Neural cell (in vitro differentiated cells): Measurements from ENCODE around the gene ANGPTL3. TPM values are rescaled to one million over a fixed set of nuclear protein-coding genes. Genes with fewer than 3 reads are reported as not detected.

Experiments used
- H2AFZ ChIP-seq: fragments of 200-600, 300-800 bp; sonication (generic), shearing (Covaris generic); 2 replicates; pipeline ENCODE4 v1.6.0; 2014; ENCODE audit warnings: low read depth, mild to moderate bottlenecking, antibody characterized with exemption, low read length, moderate library complexity
- H3F3A ChIP-seq: fragments of 200-600 bp; shearing (Covaris generic); 2 replicates; pipeline ENCODE4 v1.6.1; 2016; ENCODE audit warnings: mild to moderate bottlenecking, moderate library complexity, mixed read lengths, antibody characterized with exemption, low read length; ENCODE audit not compliant: insufficient read depth, poor library complexity, severe bottlenecking
- H3K27ac ChIP-seq: fragments of 200-600, 300-800 bp; sonication (generic), shearing (Covaris generic); 2 replicates; pipeline ENCODE4 v1.5.1; 2014; ENCODE audit warnings: mild to moderate bottlenecking, low read length, moderate library complexity
- H3K27me3 ChIP-seq: fragments of 300-800, 200-600 bp; sonication (generic), shearing (Covaris generic); 2 replicates; pipeline ENCODE4 v1.6.0; 2014; ENCODE audit warnings: mild to moderate bottlenecking, low read depth, low read length, moderate library complexity; ENCODE audit not compliant: insufficient read depth
- H3K36me3 ChIP-seq: fragments of 300-800, 200-600 bp; sonication (generic), shearing (Covaris generic); 2 replicates; pipeline ENCODE4 v1.5.1; 2014; ENCODE audit warnings: mild to moderate bottlenecking, antibody characterized with exemption, low read length, moderate library complexity; ENCODE audit not compliant: insufficient read depth
- H3K4me2 ChIP-seq: fragments of 300-800, 200-600 bp; sonication (generic), shearing (Covaris generic); 2 replicates; pipeline ENCODE4 v1.6.0; 2014; ENCODE audit warnings: mild to moderate bottlenecking, low read length
- H3K4me3 ChIP-seq: fragments of 300-800, 200-600 bp; sonication (generic), shearing (Covaris generic); 2 replicates; pipeline ENCODE4 v1.5.1; 2014; ENCODE audit warnings: mild to moderate bottlenecking, low read length, moderate library complexity
- H3K79me2 ChIP-seq: fragments of 200-600 bp; shearing (Covaris generic); replicated peaks from 2 replicates; pipeline ENCODE4 v1.6.0; 2014; ENCODE audit warnings: mild to moderate bottlenecking, low read length, moderate library complexity; ENCODE audit not compliant: insufficient read depth
- H3K9ac ChIP-seq: fragments of 300-800, 200-600 bp; sonication (generic), shearing (Covaris generic); 2 replicates; pipeline ENCODE4 v1.6.1; 2016; ENCODE audit warnings: mild to moderate bottlenecking, low read length, mixed read lengths
- H3K9me2 ChIP-seq: fragments of 200-600 bp; shearing (Covaris generic); 2 replicates; pipeline ENCODE4 v1.6.1; 2016; ENCODE audit warnings: mild to moderate bottlenecking, low read length, mixed read lengths; ENCODE audit not compliant: insufficient read depth
- H3K9me3 ChIP-seq: fragments of 200-600, 300-800 bp; sonication (generic), shearing (Covaris generic); 2 replicates; pipeline ENCODE4 v1.6.1; 2016; ENCODE audit warnings: mild to moderate bottlenecking, mixed run types, low read length, moderate library complexity, mixed read lengths
- H4K20me1 ChIP-seq: fragments of 200-600 bp; shearing (Covaris generic); 2 replicates; pipeline ENCODE4 v1.6.1; 2016; ENCODE audit warnings: mild to moderate bottlenecking, mixed run types; ENCODE audit not compliant: insufficient read depth
- EP300 ChIP-seq: fragments of 450-650 bp; conservative IDR thresholded peaks from 2 replicates; pipeline ENCODE4 v1.6.1; 2014; ENCODE audit warnings: antibody characterized with exemption, mild to moderate bottlenecking, moderate library complexity; ENCODE audit not compliant: poor library complexity, severe bottlenecking
- EZH2 ChIP-seq: fragments of 200-600, 300-800 bp; shearing (Covaris generic), sonication (generic); IDR thresholded peaks from 2 replicates; pipeline ENCODE4 v1.6.1; 2014; ENCODE audit warnings: antibody characterized with exemption, low read length, borderline replicate concordance, mild to moderate bottlenecking; ENCODE audit not compliant: insufficient read depth, poor library complexity, severe bottlenecking
- MXI1 ChIP-seq: fragments of 450-650 bp; conservative IDR thresholded peaks from 2 replicates; pipeline ENCODE4 v1.6.1; 2014; ENCODE audit warnings: antibody characterized with exemption, mild to moderate bottlenecking; ENCODE audit not compliant: poor library complexity, severe bottlenecking
- POLR2AphosphoS5 ChIP-seq: IDR thresholded peaks from 2 replicates; pipeline ENCODE4 v1.6.1; 2012
- RAD21 ChIP-seq: fragments of 450-650 bp; conservative IDR thresholded peaks from 2 replicates; pipeline ENCODE4 v1.6.1; 2014; ENCODE audit warnings: antibody characterized with exemption, mild to moderate bottlenecking, moderate library complexity
- SMC3 ChIP-seq: fragments of 450-650 bp; conservative IDR thresholded peaks from 2 replicates; pipeline ENCODE4 v1.6.1; 2014; ENCODE audit warnings: antibody characterized with exemption, mild to moderate bottlenecking, moderate library complexity; ENCODE audit not compliant: poor library complexity
- TAF1 ChIP-seq: IDR thresholded peaks from 2 replicates; pipeline ENCODE4 v1.6.1; 2012; ENCODE audit warnings: low read depth
- polyA plus RNA-seq: library from polyadenylated mRNA; depleted of rRNA; stranded (reverse); fragments of >200 nt; gene quantifications from 2 replicates; pipeline ENCODE4 v1.2.3, GENCODE V29; 2014
- TF ChIP-seq, protein P1 (sequence below): IDR thresholded peaks from 2 replicates; pipeline ENCODE4 v1.6.1; 2012; ENCODE audit warnings: borderline replicate concordance
- TF ChIP-seq, protein P2 (sequence below): fragments of 450-650 bp; IDR thresholded peaks from 2 replicates; pipeline ENCODE4 v1.5.1; 2014; ENCODE audit warnings: antibody characterized with exemption, mild to moderate bottlenecking, moderate library complexity; ENCODE audit not compliant: poor library complexity, severe bottlenecking

Gene ANGPTL3
- polyA plus RNA-seq, 1 donor from 2014 or later, result not detected

DNA sequence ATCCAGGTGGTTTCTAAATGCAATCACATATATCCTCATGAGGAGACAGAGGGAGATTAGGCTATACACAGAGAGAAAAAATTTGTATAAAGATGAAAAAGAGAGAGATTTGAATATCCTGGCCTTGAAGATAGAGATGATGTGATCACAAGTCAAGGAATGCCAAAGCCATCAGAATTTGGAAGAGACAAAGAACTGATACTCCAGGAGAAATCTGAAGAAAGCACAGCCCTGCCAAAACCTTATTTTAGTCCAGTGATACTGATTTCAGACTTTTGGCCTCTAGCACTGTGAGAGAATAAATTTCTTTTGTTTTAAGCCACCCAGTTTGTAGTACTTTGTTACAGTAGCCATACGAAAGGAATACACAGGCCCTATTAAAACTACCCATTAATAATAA lies 57.4 kb downstream of the ANGPTL3 start:
- H3K4me3 ChIP-seq, result no peak overlapping the region
- no peaks in the 10 kb centered on the region for H3K27me3 ChIP-seq
- no peaks in the 10 kb centered on the region for H3K9me3 ChIP-seq
- H4K20me1 ChIP-seq, result no peaks in the 10 kb centered on the region
- H2AFZ ChIP-seq, result no peak overlapping the region
- H3K36me3 ChIP-seq, result peaks cover 4% of the 10 kb centered on the region
- TF ChIP-seq POLR2AphosphoS5 (no peak), MXI1 (no peak), EZH2 (no peak), TAF1 (no peak), RAD21 (no peak), SMC3 (no peak), EP300 (no peak)
- TF ChIP-seq, protein P1, sequence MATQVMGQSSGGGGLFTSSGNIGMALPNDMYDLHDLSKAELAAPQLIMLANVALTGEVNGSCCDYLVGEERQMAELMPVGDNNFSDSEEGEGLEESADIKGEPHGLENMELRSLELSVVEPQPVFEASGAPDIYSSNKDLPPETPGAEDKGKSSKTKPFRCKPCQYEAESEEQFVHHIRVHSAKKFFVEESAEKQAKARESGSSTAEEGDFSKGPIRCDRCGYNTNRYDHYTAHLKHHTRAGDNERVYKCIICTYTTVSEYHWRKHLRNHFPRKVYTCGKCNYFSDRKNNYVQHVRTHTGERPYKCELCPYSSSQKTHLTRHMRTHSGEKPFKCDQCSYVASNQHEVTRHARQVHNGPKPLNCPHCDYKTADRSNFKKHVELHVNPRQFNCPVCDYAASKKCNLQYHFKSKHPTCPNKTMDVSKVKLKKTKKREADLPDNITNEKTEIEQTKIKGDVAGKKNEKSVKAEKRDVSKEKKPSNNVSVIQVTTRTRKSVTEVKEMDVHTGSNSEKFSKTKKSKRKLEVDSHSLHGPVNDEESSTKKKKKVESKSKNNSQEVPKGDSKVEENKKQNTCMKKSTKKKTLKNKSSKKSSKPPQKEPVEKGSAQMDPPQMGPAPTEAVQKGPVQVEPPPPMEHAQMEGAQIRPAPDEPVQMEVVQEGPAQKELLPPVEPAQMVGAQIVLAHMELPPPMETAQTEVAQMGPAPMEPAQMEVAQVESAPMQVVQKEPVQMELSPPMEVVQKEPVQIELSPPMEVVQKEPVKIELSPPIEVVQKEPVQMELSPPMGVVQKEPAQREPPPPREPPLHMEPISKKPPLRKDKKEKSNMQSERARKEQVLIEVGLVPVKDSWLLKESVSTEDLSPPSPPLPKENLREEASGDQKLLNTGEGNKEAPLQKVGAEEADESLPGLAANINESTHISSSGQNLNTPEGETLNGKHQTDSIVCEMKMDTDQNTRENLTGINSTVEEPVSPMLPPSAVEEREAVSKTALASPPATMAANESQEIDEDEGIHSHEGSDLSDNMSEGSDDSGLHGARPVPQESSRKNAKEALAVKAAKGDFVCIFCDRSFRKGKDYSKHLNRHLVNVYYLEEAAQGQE, result no peak
- TF ChIP-seq, protein P2, sequence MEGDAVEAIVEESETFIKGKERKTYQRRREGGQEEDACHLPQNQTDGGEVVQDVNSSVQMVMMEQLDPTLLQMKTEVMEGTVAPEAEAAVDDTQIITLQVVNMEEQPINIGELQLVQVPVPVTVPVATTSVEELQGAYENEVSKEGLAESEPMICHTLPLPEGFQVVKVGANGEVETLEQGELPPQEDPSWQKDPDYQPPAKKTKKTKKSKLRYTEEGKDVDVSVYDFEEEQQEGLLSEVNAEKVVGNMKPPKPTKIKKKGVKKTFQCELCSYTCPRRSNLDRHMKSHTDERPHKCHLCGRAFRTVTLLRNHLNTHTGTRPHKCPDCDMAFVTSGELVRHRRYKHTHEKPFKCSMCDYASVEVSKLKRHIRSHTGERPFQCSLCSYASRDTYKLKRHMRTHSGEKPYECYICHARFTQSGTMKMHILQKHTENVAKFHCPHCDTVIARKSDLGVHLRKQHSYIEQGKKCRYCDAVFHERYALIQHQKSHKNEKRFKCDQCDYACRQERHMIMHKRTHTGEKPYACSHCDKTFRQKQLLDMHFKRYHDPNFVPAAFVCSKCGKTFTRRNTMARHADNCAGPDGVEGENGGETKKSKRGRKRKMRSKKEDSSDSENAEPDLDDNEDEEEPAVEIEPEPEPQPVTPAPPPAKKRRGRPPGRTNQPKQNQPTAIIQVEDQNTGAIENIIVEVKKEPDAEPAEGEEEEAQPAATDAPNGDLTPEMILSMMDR, result no peak
- no peak overlapping the region for H3K9ac ChIP-seq
- peaks cover 17% of the 10 kb centered on the region for H3K79me2 ChIP-seq
- H3K9me2 ChIP-seq, result no peaks in the 10 kb centered on the region
- no peaks in the 10 kb centered on the region for H3F3A ChIP-seq
- H3K27ac ChIP-seq, result no peak overlapping the region
- H3K4me2 ChIP-seq, result no peak overlapping the region

Other genes starting within 250 kb of the ANGPTL3 start
- gene USP1, start 160.5 kb upstream of the ANGPTL3 start, polyA plus RNA-seq, result 20.3 and 21.2 TPM in 2 replicates
- 129 and 140 TPM in 2 replicates for gene DOCK7, start 90.9 kb downstream of the ANGPTL3 start, polyA plus RNA-seq
- gene ATG4C, start 186.6 kb downstream of the ANGPTL3 start, polyA plus RNA-seq, result 11.0 and 11.7 TPM in 2 replicates